K562 (cell line): ENCODE results near the gene ACBD3. TPM values are rescaled to one million over a fixed set of nuclear protein-coding genes. Genes with fewer than 3 reads are reported as not detected.

Source experiments
- CHD2 ChIP-seq: IDR thresholded peaks from 2 replicates; pipeline ENCODE4 v1.6.1; 2011; ENCODE audit warnings: low read depth, low read length
- E2F1 ChIP-seq: sonication (generic); formaldehyde crosslinking; IDR thresholded peaks from 2 replicates; pipeline ENCODE4 v1.8.1; 2023; ENCODE audit warnings: mild to moderate bottlenecking, missing genetic modification reagents, moderate library complexity
- EGR1 ChIP-seq: fragments of 450-650 bp; conservative IDR thresholded peaks from 2 replicates; pipeline ENCODE4 v1.6.1; 2017; ENCODE audit warnings: mild to moderate bottlenecking
- HLTF ChIP-seq: fragments of 450-650 bp; IDR thresholded peaks from 2 replicates; pipeline ENCODE4 v1.6.1; 2016
- MED1 ChIP-seq: sonication (generic); formaldehyde crosslinking; IDR thresholded peaks from 2 replicates; pipeline ENCODE4 v1.8.1; 2023; ENCODE audit warnings: missing genetic modification reagents, borderline replicate concordance
- MYC ChIP-seq, 2 experiments: fragments of 250-450 bp in 1 of 2; sonication (Bioruptor Pico) in 1 of 2; IDR thresholded peaks; 2 replicates each; pipeline versions ENCODE4 v1.5.1 to v1.6.1; 2012 to 2021; ENCODE audit warnings: low read depth in 2 of 2, borderline replicate concordance in 1 of 2, improper control_type of control experiment in 1 of 2, low read length in 1 of 2, mild to moderate bottlenecking in 1 of 2, moderate library complexity in 1 of 2
- NFIC ChIP-seq: fragments of 450-650 bp; IDR thresholded peaks from 2 replicates; pipeline ENCODE4 v1.6.1; 2017; ENCODE audit warnings: mild to moderate bottlenecking, inconsistent platforms
- NR2C1 ChIP-seq, 2 experiments: fragments of 450-650 bp; IDR thresholded peaks; 2 replicates each; pipeline ENCODE4 v1.6.1; 2017; ENCODE audit warnings: mild to moderate bottlenecking in 2 of 2, antibody characterized with exemption in 1 of 2, inconsistent platforms in 1 of 2, missing compliant biosample characterization in 1 of 2, missing genetic modification characterization in 1 of 2
- NR2C2 ChIP-seq, 2 experiments: fragments of 200-800 bp in 1 of 2; sonication (Bioruptor generic) in 1 of 2; sonication (generic) in 1 of 2; formaldehyde crosslinking in 1 of 2; IDR thresholded peaks; 2 replicates each; pipeline versions ENCODE4 v1.6.1 to v1.8.0; 2016 to 2022; ENCODE audit warnings: mild to moderate bottlenecking in 1 of 2, missing compliant biosample characterization in 1 of 2, missing genetic modification characterization in 1 of 2, missing genetic modification reagents in 1 of 2
- PHB ChIP-seq: fragments of 250-450 bp; sonication (Bioruptor Pico); IDR thresholded peaks from 2 replicates; pipeline ENCODE4 v1.5.0; 2021
- TFAM ChIP-seq: fragments of 250-450 bp; sonication (Bioruptor Pico); conservative IDR thresholded peaks from 2 replicates; pipeline ENCODE4 v1.5.0; 2021; ENCODE audit warnings: mild to moderate bottlenecking, moderate library complexity
- TGIF2 ChIP-seq: sonication (generic); formaldehyde crosslinking; IDR thresholded peaks from 2 replicates; pipeline ENCODE4 v1.8.1; 2022; ENCODE audit warnings: mild to moderate bottlenecking, missing genetic modification reagents, moderate library complexity
- ZBTB8A ChIP-seq: fragments of 450-650 bp; IDR thresholded peaks from 2 replicates; pipeline ENCODE4 v1.6.1; 2018; ENCODE audit warnings: mild to moderate bottlenecking, moderate library complexity; ENCODE audit not compliant: partially characterized antibody
- ZNF175 ChIP-seq: fragments of 200-800 bp; sonication (Bioruptor generic); IDR thresholded peaks from 2 replicates; pipeline ENCODE4 v1.6.1; 2016; ENCODE audit warnings: low read depth, mild to moderate bottlenecking, missing genetic modification characterization, missing compliant biosample characterization
- ZNF282 ChIP-seq: sonication (generic); formaldehyde crosslinking; IDR thresholded peaks from 2 replicates; pipeline ENCODE4 v1.8.1; 2023; ENCODE audit warnings: missing genetic modification reagents
- ZNF778 ChIP-seq: fragments of 450-650 bp; formaldehyde crosslinking; IDR thresholded peaks from 2 replicates; pipeline ENCODE4 v1.4.0; 2020; ENCODE audit warnings: mild to moderate bottlenecking, moderate library complexity
- ZNF79 ChIP-seq: fragments of 250-450 bp; sonication (Bioruptor Pico); IDR thresholded peaks from 2 replicates; pipeline ENCODE4 v1.4.0; 2020; ENCODE audit warnings: low read depth, mild to moderate bottlenecking, moderate library complexity
- polyA plus RNA-seq, 8 experiments: library from polyadenylated mRNA; depleted of rRNA in 4 of 8; stranded (reverse) in 5 of 8; unstranded in 3 of 8; fragments of >200 nt; fragmentation: Nextera tagmentation in 2 of 8; fragmentation: Illumina TruSeq in 1 of 8; extraction: Ambion mirVana in 2 of 8; extraction: Trizol in 1 of 8; gene quantifications; 2 replicates each; pipeline versions ENCODE4 v1.2.1 to v1.2.3, GENCODE V29; 2011 to 2014; ENCODE audit warnings: inconsistent platforms in 1 of 8, missing spikeins in 1 of 8
- total RNA-seq, 7 experiments: library from RNA; depleted of rRNA in 6 of 7; stranded (reverse); fragments of >200 nt in 6 of 7; fragmentation: Illumina TruSeq in 2 of 7; extraction: Trizol in 2 of 7; gene quantifications; 2 replicates each; pipeline versions ENCODE4 v1.2.1 to v1.2.3, GENCODE V29; 2011 to 2021; ENCODE audit warnings: low replicate concordance in 1 of 7
- TF ChIP-seq, protein P1 (sequence below), 2 experiments: fragments of 450-650 bp; IDR thresholded peaks; 2 replicates each; pipeline ENCODE4 v1.6.1; 2018; ENCODE audit warnings: mild to moderate bottlenecking in 2 of 2, low read depth in 1 of 2; ENCODE audit not compliant: partially characterized antibody in 2 of 2
- TF ChIP-seq, protein P2 (sequence below), 2 experiments: fragments of 200-800 bp in 1 of 2; sonication (Bioruptor generic) in 1 of 2; sonication (generic) in 1 of 2; formaldehyde crosslinking in 1 of 2; IDR thresholded peaks in 1 of 2; conservative IDR thresholded peaks in 1 of 2; 2 replicates each; pipeline versions ENCODE4 v1.5.0 to v1.6.1; 2016 to 2020; ENCODE audit warnings: missing compliant biosample characterization in 1 of 2, missing genetic modification characterization in 1 of 2, missing genetic modification reagents in 1 of 2

ACBD3 gene
- total and polyA plus RNA-seq, 9 of the 15 experiments (the other 6 are each of a cell fraction or from before 2014, with no cell fraction given) = 11.1 to 36.7 (median 26.9) TPM

GRCh38 chr1:226111098-226111882, 75.3 kb downstream of the ACBD3 start (continued):
- TF ChIP-seq, protein P1, sequence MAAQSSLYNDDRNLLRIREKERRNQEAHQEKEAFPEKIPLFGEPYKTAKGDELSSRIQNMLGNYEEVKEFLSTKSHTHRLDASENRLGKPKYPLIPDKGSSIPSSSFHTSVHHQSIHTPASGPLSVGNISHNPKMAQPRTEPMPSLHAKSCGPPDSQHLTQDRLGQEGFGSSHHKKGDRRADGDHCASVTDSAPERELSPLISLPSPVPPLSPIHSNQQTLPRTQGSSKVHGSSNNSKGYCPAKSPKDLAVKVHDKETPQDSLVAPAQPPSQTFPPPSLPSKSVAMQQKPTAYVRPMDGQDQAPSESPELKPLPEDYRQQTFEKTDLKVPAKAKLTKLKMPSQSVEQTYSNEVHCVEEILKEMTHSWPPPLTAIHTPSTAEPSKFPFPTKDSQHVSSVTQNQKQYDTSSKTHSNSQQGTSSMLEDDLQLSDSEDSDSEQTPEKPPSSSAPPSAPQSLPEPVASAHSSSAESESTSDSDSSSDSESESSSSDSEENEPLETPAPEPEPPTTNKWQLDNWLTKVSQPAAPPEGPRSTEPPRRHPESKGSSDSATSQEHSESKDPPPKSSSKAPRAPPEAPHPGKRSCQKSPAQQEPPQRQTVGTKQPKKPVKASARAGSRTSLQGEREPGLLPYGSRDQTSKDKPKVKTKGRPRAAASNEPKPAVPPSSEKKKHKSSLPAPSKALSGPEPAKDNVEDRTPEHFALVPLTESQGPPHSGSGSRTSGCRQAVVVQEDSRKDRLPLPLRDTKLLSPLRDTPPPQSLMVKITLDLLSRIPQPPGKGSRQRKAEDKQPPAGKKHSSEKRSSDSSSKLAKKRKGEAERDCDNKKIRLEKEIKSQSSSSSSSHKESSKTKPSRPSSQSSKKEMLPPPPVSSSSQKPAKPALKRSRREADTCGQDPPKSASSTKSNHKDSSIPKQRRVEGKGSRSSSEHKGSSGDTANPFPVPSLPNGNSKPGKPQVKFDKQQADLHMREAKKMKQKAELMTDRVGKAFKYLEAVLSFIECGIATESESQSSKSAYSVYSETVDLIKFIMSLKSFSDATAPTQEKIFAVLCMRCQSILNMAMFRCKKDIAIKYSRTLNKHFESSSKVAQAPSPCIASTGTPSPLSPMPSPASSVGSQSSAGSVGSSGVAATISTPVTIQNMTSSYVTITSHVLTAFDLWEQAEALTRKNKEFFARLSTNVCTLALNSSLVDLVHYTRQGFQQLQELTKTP (IDR thresholded peaks at IDR 0.05; ENCODE audit: low read depth in 1 of 2, partially characterized antibody in 2 of 2) = peak; percentile 9 to 82
- TF ChIP-seq MED1 (CRISPR knock-in tag) = no peak
- TF ChIP-seq ZNF175 (CRISPR knock-in tag) = peak; percentile 79; the same call in 1 of the 2 replicates
- TF ChIP-seq ZNF282 (CRISPR knock-in tag) = no peak
- TF ChIP-seq ZNF79 (CRISPR knock-in tag) = no peak
- TF ChIP-seq, protein P2, sequence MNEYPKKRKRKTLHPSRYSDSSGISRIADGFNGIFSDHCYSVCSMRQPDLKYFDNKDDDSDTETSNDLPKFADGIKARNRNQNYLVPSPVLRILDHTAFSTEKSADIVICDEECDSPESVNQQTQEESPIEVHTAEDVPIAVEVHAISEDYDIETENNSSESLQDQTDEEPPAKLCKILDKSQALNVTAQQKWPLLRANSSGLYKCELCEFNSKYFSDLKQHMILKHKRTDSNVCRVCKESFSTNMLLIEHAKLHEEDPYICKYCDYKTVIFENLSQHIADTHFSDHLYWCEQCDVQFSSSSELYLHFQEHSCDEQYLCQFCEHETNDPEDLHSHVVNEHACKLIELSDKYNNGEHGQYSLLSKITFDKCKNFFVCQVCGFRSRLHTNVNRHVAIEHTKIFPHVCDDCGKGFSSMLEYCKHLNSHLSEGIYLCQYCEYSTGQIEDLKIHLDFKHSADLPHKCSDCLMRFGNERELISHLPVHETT (CRISPR knock-in tag; conservative IDR thresholded peaks at IDR 0.05 in 1 of 2, IDR thresholded peaks at IDR 0.05 in 1 of 2) = peak in 1 of 2 experiments; percentile 55; a peak in 1 of 4 replicates
- peak; percentile 95 for TF ChIP-seq NFIC
- TF ChIP-seq EGR1 = peak; percentile 60
- TF ChIP-seq NR2C1 (IDR thresholded peaks at IDR 0.05) = peak; percentile 48; the same call in 1 of the 2 replicates
- peak; percentile 61 for TF ChIP-seq NR2C1 (tag; IDR thresholded peaks at IDR 0.05)
- no peak for TF ChIP-seq NR2C2 (CRISPR knock-in tag; IDR thresholded peaks at IDR 0.05)
- peak; percentile 59 for TF ChIP-seq NR2C2 (tag; IDR thresholded peaks at IDR 0.05)
- no peak for TF ChIP-seq E2F1 (CRISPR knock-in tag)
- TF ChIP-seq ZNF778 (CRISPR knock-in tag) = no peak
- TF ChIP-seq MYC (IDR thresholded peaks at IDR 0.05; ENCODE audit: low read depth, low read length) = peak; percentile 17; the same call in 1 of the 2 replicates
- no peak for TF ChIP-seq MYC (CRISPR knock-in tag; IDR thresholded peaks at IDR 0.05; ENCODE audit: borderline replicate concordance, low read depth)
- no peak for TF ChIP-seq PHB (CRISPR knock-in tag)
- no peak for TF ChIP-seq TGIF2 (CRISPR knock-in tag)
- no peak for TF ChIP-seq TFAM (CRISPR knock-in tag)
- no peak for TF ChIP-seq ZBTB8A
- TF ChIP-seq CHD2 = no peak
- TF ChIP-seq HLTF = 0 out of 2 replicates have a peak, but pooled peaks have one; percentile 9
